Neural cell (in vitro differentiated cells): Measurements from ENCODE around the gene RAB3C. TPM values are rescaled to one million over a fixed set of nuclear protein-coding genes. Genes with fewer than 3 reads are reported as not detected.

ENCODE experiments used
- H2AFZ ChIP-seq: fragments of 200-600, 300-800 bp; sonication (generic), shearing (Covaris generic); 2 replicates; pipeline ENCODE4 v1.6.0; 2014; ENCODE audit warnings: low read depth, mild to moderate bottlenecking, antibody characterized with exemption, low read length, moderate library complexity
- H3F3A ChIP-seq: fragments of 200-600 bp; shearing (Covaris generic); 2 replicates; pipeline ENCODE4 v1.6.1; 2016; ENCODE audit warnings: mild to moderate bottlenecking, moderate library complexity, mixed read lengths, antibody characterized with exemption, low read length; ENCODE audit not compliant: insufficient read depth, poor library complexity, severe bottlenecking
- H3K27ac ChIP-seq: fragments of 200-600, 300-800 bp; sonication (generic), shearing (Covaris generic); 2 replicates; pipeline ENCODE4 v1.5.1; 2014; ENCODE audit warnings: mild to moderate bottlenecking, low read length, moderate library complexity
- H3K27me3 ChIP-seq: fragments of 300-800, 200-600 bp; sonication (generic), shearing (Covaris generic); 2 replicates; pipeline ENCODE4 v1.6.0; 2014; ENCODE audit warnings: mild to moderate bottlenecking, low read depth, low read length, moderate library complexity; ENCODE audit not compliant: insufficient read depth
- H3K36me3 ChIP-seq: fragments of 300-800, 200-600 bp; sonication (generic), shearing (Covaris generic); 2 replicates; pipeline ENCODE4 v1.5.1; 2014; ENCODE audit warnings: mild to moderate bottlenecking, antibody characterized with exemption, low read length, moderate library complexity; ENCODE audit not compliant: insufficient read depth
- H3K4me2 ChIP-seq: fragments of 300-800, 200-600 bp; sonication (generic), shearing (Covaris generic); 2 replicates; pipeline ENCODE4 v1.6.0; 2014; ENCODE audit warnings: mild to moderate bottlenecking, low read length
- H3K4me3 ChIP-seq: fragments of 300-800, 200-600 bp; sonication (generic), shearing (Covaris generic); 2 replicates; pipeline ENCODE4 v1.5.1; 2014; ENCODE audit warnings: mild to moderate bottlenecking, low read length, moderate library complexity
- H3K79me2 ChIP-seq: fragments of 200-600 bp; shearing (Covaris generic); replicated peaks from 2 replicates; pipeline ENCODE4 v1.6.0; 2014; ENCODE audit warnings: mild to moderate bottlenecking, low read length, moderate library complexity; ENCODE audit not compliant: insufficient read depth
- H3K9ac ChIP-seq: fragments of 300-800, 200-600 bp; sonication (generic), shearing (Covaris generic); 2 replicates; pipeline ENCODE4 v1.6.1; 2016; ENCODE audit warnings: mild to moderate bottlenecking, low read length, mixed read lengths
- H3K9me2 ChIP-seq: fragments of 200-600 bp; shearing (Covaris generic); 2 replicates; pipeline ENCODE4 v1.6.1; 2016; ENCODE audit warnings: mild to moderate bottlenecking, low read length, mixed read lengths; ENCODE audit not compliant: insufficient read depth
- H3K9me3 ChIP-seq: fragments of 200-600, 300-800 bp; sonication (generic), shearing (Covaris generic); 2 replicates; pipeline ENCODE4 v1.6.1; 2016; ENCODE audit warnings: mild to moderate bottlenecking, mixed run types, low read length, moderate library complexity, mixed read lengths
- H4K20me1 ChIP-seq: fragments of 200-600 bp; shearing (Covaris generic); 2 replicates; pipeline ENCODE4 v1.6.1; 2016; ENCODE audit warnings: mild to moderate bottlenecking, mixed run types; ENCODE audit not compliant: insufficient read depth
- EP300 ChIP-seq: fragments of 450-650 bp; conservative IDR thresholded peaks from 2 replicates; pipeline ENCODE4 v1.6.1; 2014; ENCODE audit warnings: antibody characterized with exemption, mild to moderate bottlenecking, moderate library complexity; ENCODE audit not compliant: poor library complexity, severe bottlenecking
- EZH2 ChIP-seq: fragments of 200-600, 300-800 bp; shearing (Covaris generic), sonication (generic); IDR thresholded peaks from 2 replicates; pipeline ENCODE4 v1.6.1; 2014; ENCODE audit warnings: antibody characterized with exemption, low read length, borderline replicate concordance, mild to moderate bottlenecking; ENCODE audit not compliant: insufficient read depth, poor library complexity, severe bottlenecking
- MXI1 ChIP-seq: fragments of 450-650 bp; conservative IDR thresholded peaks from 2 replicates; pipeline ENCODE4 v1.6.1; 2014; ENCODE audit warnings: antibody characterized with exemption, mild to moderate bottlenecking; ENCODE audit not compliant: poor library complexity, severe bottlenecking
- POLR2AphosphoS5 ChIP-seq: IDR thresholded peaks from 2 replicates; pipeline ENCODE4 v1.6.1; 2012
- RAD21 ChIP-seq: fragments of 450-650 bp; conservative IDR thresholded peaks from 2 replicates; pipeline ENCODE4 v1.6.1; 2014; ENCODE audit warnings: antibody characterized with exemption, mild to moderate bottlenecking, moderate library complexity
- REST ChIP-seq: IDR thresholded peaks from 2 replicates; pipeline ENCODE4 v1.6.1; 2012; ENCODE audit warnings: borderline replicate concordance
- SMC3 ChIP-seq: fragments of 450-650 bp; conservative IDR thresholded peaks from 2 replicates; pipeline ENCODE4 v1.6.1; 2014; ENCODE audit warnings: antibody characterized with exemption, mild to moderate bottlenecking, moderate library complexity; ENCODE audit not compliant: poor library complexity
- TAF1 ChIP-seq: IDR thresholded peaks from 2 replicates; pipeline ENCODE4 v1.6.1; 2012; ENCODE audit warnings: low read depth
- polyA plus RNA-seq: library from polyadenylated mRNA; depleted of rRNA; stranded (reverse); fragments of >200 nt; gene quantifications from 2 replicates; pipeline ENCODE4 v1.2.3, GENCODE V29; 2014
- TF ChIP-seq, protein P1 (sequence below): fragments of 450-650 bp; IDR thresholded peaks from 2 replicates; pipeline ENCODE4 v1.5.1; 2014; ENCODE audit warnings: antibody characterized with exemption, mild to moderate bottlenecking, moderate library complexity; ENCODE audit not compliant: poor library complexity, severe bottlenecking

RAB3C gene
- polyA plus RNA-seq, 1 donor from 2014 or later = 94.3 TPM

DNA sequence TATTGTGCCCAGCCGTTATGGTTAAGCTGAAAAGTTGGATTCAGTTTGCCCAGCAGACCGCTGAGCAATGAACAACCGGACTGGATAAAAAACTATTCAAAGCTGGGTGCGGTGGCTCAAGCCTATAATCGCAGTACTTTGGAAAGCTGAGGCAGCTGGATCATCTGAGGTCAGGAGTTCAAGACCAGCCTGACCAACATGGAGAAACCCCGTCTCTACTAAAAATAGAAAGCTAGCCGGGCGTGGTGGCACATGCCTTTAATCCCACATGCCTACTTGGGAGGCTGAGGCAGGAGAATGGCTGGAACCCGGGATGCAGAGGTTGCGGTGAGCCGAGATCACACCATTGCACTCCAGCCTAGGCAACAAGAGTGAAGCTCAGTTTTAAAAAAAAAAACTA is 318.4 kb downstream of the RAB3C start:
- Histone ChIP-seq H3K4me2 (no peak overlapping the region), H3K36me3 (no peaks in the 10 kb centered on the region), H3K27ac (no peak overlapping the region), H3K4me3 (no peak overlapping the region), H3F3A (no peaks in the 10 kb centered on the region), H3K27me3 (no peaks in the 10 kb centered on the region), H3K9me2 (no peaks in the 10 kb centered on the region), H3K9me3 (no peaks in the 10 kb centered on the region), H2AFZ (no peak overlapping the region), H3K79me2 (no peaks in the 10 kb centered on the region), H3K9ac (no peak overlapping the region), H4K20me1 (no peaks in the 10 kb centered on the region)
- TF ChIP-seq SMC3 = no peak
- TF ChIP-seq, protein P1, sequence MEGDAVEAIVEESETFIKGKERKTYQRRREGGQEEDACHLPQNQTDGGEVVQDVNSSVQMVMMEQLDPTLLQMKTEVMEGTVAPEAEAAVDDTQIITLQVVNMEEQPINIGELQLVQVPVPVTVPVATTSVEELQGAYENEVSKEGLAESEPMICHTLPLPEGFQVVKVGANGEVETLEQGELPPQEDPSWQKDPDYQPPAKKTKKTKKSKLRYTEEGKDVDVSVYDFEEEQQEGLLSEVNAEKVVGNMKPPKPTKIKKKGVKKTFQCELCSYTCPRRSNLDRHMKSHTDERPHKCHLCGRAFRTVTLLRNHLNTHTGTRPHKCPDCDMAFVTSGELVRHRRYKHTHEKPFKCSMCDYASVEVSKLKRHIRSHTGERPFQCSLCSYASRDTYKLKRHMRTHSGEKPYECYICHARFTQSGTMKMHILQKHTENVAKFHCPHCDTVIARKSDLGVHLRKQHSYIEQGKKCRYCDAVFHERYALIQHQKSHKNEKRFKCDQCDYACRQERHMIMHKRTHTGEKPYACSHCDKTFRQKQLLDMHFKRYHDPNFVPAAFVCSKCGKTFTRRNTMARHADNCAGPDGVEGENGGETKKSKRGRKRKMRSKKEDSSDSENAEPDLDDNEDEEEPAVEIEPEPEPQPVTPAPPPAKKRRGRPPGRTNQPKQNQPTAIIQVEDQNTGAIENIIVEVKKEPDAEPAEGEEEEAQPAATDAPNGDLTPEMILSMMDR = no peak

- TF ChIP-seq TAF1 = no peak
- no peak for TF ChIP-seq REST
- no peak for TF ChIP-seq EZH2
- Histone ChIP-seq H3K36me3 (no peaks in the 10 kb centered on the region), H3K9me3 (no peaks in the 10 kb centered on the region), H4K20me1 (no peaks in the 10 kb centered on the region), H3K4me2 (no peak overlapping the region), H2AFZ (no peak overlapping the region), H3K27ac (no peak overlapping the region), H3F3A (no peaks in the 10 kb centered on the region), H3K9ac (no peak overlapping the region), H3K79me2 (no peaks in the 10 kb centered on the region), H3K9me2 (no peaks in the 10 kb centered on the region), H3K4me3 (no peak overlapping the region), H3K27me3 (no peaks in the 10 kb centered on the region)
Observed at GRCh38 chr5:58902305-58902704, 319.4 kb downstream of the RAB3C start.

GRCh38 chr5:58902765-58903164 is 319.9 kb downstream of the RAB3C start:
- no peak overlapping the region for H3K4me3 ChIP-seq
- no peak for TF ChIP-seq RAD21
- no peak for TF ChIP-seq REST
- no peak for TF ChIP-seq MXI1
- no peak for TF ChIP-seq TAF1
- TF ChIP-seq EZH2 = no peak
- TF ChIP-seq SMC3 = no peak
- TF ChIP-seq EP300 = no peak
- TF ChIP-seq, protein P1 = no peak
- TF ChIP-seq POLR2AphosphoS5 = no peak
- no peaks in the 10 kb centered on the region for H3K36me3 ChIP-seq
- H4K20me1 ChIP-seq = no peaks in the 10 kb centered on the region
- no peaks in the 10 kb centered on the region for H3K27me3 ChIP-seq
- no peaks in the 10 kb centered on the region for H3F3A ChIP-seq
- H3K79me2 ChIP-seq = no peaks in the 10 kb centered on the region
- no peak overlapping the region for H2AFZ ChIP-seq
- no peak overlapping the region for H3K27ac ChIP-seq
- H3K9me2 ChIP-seq = no peaks in the 10 kb centered on the region
- no peak overlapping the region for H3K9ac ChIP-seq
- no peak overlapping the region for H3K4me2 ChIP-seq
- H3K9me3 ChIP-seq = no peaks in the 10 kb centered on the region
